ENCODE data around the gene MCCC1.

GRCh38 chr3:183070892-183071291 is 28.4 kb downstream of the MCCC1 start:
- TF ChIP-seq EZH2phosphoT487 (IDR thresholded peaks at IDR 0.05; ENCODE audit: insufficient read depth, low read depth) (no peak), EZH2 (IDR thresholded peaks at IDR 0.05; ENCODE audit: insufficient read depth, poor library complexity, severe bottlenecking) (no peak)
